T-helper 2 cell (primary cell): ENCODE data around the gene SPACA9.

ENCODE experiments used
- DNase-seq, 5 experiments: peaks; one replicate each; pipeline versions ENCODE4 v3.0.0 to v3.0.0-alpha.2; 2012 to 2022

Gene SPACA9

GRCh38 chr9:132863096-132863495, 15.6 kb upstream of the SPACA9 start:
- no peak for DNase-seq

- DNase-seq = no peak
These were observed 14.4 kb upstream of the SPACA9 start for GRCh38 chr9:132864277-132864676.

- no peak for DNase-seq
These were observed 14.0 kb upstream of the SPACA9 start for GRCh38 chr9:132864691-132865090.

GRCh38 chr9:132866898-132867297, 11.8 kb upstream of the SPACA9 start:
- DNase-seq = no peak

- DNase-seq = no peak
These were observed 9.4 kb upstream of the SPACA9 start for GRCh38 chr9:132869266-132869665.

- peak in 1 of 5 experiments; percentile 34 for DNase-seq
These were observed 5.3 kb upstream of the SPACA9 start for GRCh38 chr9:132873403-132873802.

- no peak for DNase-seq
These were observed 3.5 kb upstream of the SPACA9 start for GRCh38 chr9:132875159-132875558.

GRCh38 chr9:132876849-132877248, 1.8 kb upstream of the SPACA9 start:
- no peak for DNase-seq

GRCh38 chr9:132877458-132877823, 1.3 kb upstream of the SPACA9 start:
- DNase-seq = no peak

GRCh38 chr9:132877824-132878694, 639 bp upstream of the SPACA9 start, which contains the start of gene AK8:
TSS of gene AK8 (minus strand) at chr9:132878284. CDS start at chr9:132878255, 29 bp downstream.
- peak; percentile 61 to 81 (median 66) for DNase-seq

- DNase-seq = no peak
These were observed 992 bp downstream of the SPACA9 start for GRCh38 chr9:132879457-132880323.

GRCh38 chr9:132880324-132880661, 1.6 kb downstream of the SPACA9 start:
- no peak for DNase-seq

- no peak for DNase-seq
These were observed 3.1 kb downstream of the SPACA9 start for GRCh38 chr9:132881826-132882225.

- DNase-seq = no peak
These were observed 3.9 kb downstream of the SPACA9 start for GRCh38 chr9:132882616-132883015.

GRCh38 chr9:132883349-132884294, 4.9 kb downstream of the SPACA9 start:
- DNase-seq = no peak

GRCh38 chr9:132885720-132886333, 7.1 kb downstream of the SPACA9 start:
- DNase-seq = no peak

GRCh38 chr9:132886334-132886725, 7.6 kb downstream of the SPACA9 start:
- no peak for DNase-seq

- DNase-seq = no peak
These were observed 8.8 kb downstream of the SPACA9 start for GRCh38 chr9:132887181-132888120.

- no peak for DNase-seq
These were observed 9.5 kb downstream of the SPACA9 start for GRCh38 chr9:132888151-132888550.

- no peak for DNase-seq
These were observed 13.7 kb downstream of the SPACA9 start for GRCh38 chr9:132892400-132892799.

GRCh38 chr9:132894346-132894745, 15.6 kb downstream of the SPACA9 start:
- no peak for DNase-seq
